Hypothalamus (tissue), 51 donors: ENCODE data around the gene RASGRP1.

Source experiments
- DNase-seq, 51 donors: peaks; one replicate each; lab custom pipeline; 2025; lab: John Stamatoyannopoulos, UW

RASGRP1 gene

GRCh38 chr15:38538328-38539007 is 26.1 kb downstream of the RASGRP1 start:
- DNase-seq, result no peak

- DNase-seq, result peak in 25 of 51 donors; percentile 2 to 56 (median 27)
These were observed 28.4 kb downstream of the RASGRP1 start for GRCh38 chr15:38536201-38536676.

- DNase-seq, result peak in 2 of 51 donors; percentile 23 to 38
These were observed 29.0 kb downstream of the RASGRP1 start for GRCh38 chr15:38535491-38536200.

GRCh38 chr15:38534691-38535090 is 29.9 kb downstream of the RASGRP1 start:
- DNase-seq, result no peak

- no peak for DNase-seq
These were observed 30.7 kb downstream of the RASGRP1 start for GRCh38 chr15:38533926-38534325.

GRCh38 chr15:38533416-38533915 is 31.1 kb downstream of the RASGRP1 start:
- no peak for DNase-seq

GRCh38 chr15:38532728-38533127 is 31.9 kb downstream of the RASGRP1 start:
- DNase-seq, result no peak

- DNase-seq, result peak in 4 of 51 donors; percentile 9 to 63 (median 42)
These were observed 33.1 kb downstream of the RASGRP1 start for GRCh38 chr15:38531509-38531908.

GRCh38 chr15:38530113-38530512 is 34.5 kb downstream of the RASGRP1 start:
- DNase-seq, result no peak

GRCh38 chr15:38528294-38528693 is 36.3 kb downstream of the RASGRP1 start:
- no peak for DNase-seq

GRCh38 chr15:38526158-38526557 is 38.5 kb downstream of the RASGRP1 start:
- no peak for DNase-seq

GRCh38 chr15:38525489-38525888 is 39.1 kb downstream of the RASGRP1 start:
- no peak for DNase-seq

GRCh38 chr15:38524156-38524555 is 40.5 kb downstream of the RASGRP1 start:
- DNase-seq, result no peak

GRCh38 chr15:38522922-38523321 is 41.7 kb downstream of the RASGRP1 start:
- DNase-seq, result no peak

- no peak for DNase-seq
These were observed 43.3 kb downstream of the RASGRP1 start for GRCh38 chr15:38521316-38521715.

GRCh38 chr15:38520035-38520434 is 44.6 kb downstream of the RASGRP1 start:
- DNase-seq, result no peak

GRCh38 chr15:38518084-38518483 is 46.5 kb downstream of the RASGRP1 start:
- DNase-seq, result no peak

GRCh38 chr15:38517312-38517975 is 47.2 kb downstream of the RASGRP1 start:
- DNase-seq, result no peak

- DNase-seq, result no peak
These were observed 48.0 kb downstream of the RASGRP1 start for GRCh38 chr15:38516626-38517025.

GRCh38 chr15:38514601-38515000 is 50.0 kb downstream of the RASGRP1 start:
- no peak for DNase-seq

GRCh38 chr15:38512901-38513300 is 51.7 kb downstream of the RASGRP1 start:
- no peak for DNase-seq
